Measurements from ENCODE around the gene ATXN1. TPM values are rescaled to one million over a fixed set of nuclear protein-coding genes. Genes with fewer than 3 reads are reported as not detected.
"Not testable (repeated sequence)": the region's sequence is repeated elsewhere in the genome, so short reads cannot be mapped to it uniquely, and the experiment has no call there.

Gene ATXN1
- total RNA-seq, 4 donors from 2014 or later: 38.7 to 78.3 (median 62.6) TPM

DNA sequence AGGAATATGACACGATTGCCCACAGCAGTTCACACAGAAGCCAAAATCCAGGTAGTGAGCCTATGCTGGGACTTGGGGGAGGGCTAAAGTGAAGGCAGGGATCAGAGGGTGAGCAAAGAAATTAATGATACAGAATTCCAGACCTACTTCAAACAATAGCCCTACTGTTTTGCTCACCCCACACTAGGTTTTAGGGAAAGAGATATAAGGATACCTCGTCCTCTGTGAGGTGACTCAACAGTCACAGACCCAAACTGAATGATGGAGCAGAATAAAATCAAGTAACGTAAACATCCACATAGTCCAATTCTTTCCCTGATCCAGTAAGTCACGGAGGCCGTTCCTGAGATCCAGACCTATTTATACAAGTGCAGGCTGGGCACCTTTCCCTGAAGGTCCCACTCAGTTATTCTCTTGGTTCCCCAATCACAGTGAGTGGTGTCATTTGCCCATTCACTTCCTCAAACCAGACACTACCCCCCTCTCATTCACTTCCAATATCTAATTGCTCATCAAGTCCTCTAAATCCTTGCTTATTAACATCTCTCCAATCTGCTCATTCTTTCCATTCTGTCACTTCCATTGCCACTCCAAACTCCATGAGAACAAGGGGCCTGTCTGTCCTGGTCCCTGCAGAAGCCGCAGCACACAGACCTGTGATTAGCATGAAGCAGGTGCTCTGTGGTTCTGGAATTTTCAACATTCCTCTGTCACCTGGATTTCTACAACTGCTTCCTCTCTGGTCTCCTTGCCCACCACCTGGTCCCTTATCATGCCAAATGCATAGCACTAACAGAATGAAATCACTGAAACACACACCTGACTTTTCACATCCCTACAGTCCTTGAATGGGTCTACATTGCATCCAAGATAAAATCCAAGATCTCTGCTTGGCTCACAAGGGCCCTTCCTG is 55.9 kb downstream of the ATXN1 start:
- Histone ChIP-seq H3K36me3 (no peaks in the 10 kb centered on the region), H3K9me3 (no peaks in the 10 kb centered on the region), H3K27me3 (no peaks in the 10 kb centered on the region), H3K4me1 (peaks cover 0 to 48% (median 5%) of the 10 kb centered on the region in 3 donors), H3K27ac (peak overlapping the region in 1 of 4 donors; percentile 46), H3K4me3 (no peak overlapping the region)
- WGBS, 2 donors (ENCODE audit: low coverage in 1 of 2): 80 to 83% methylated on average over 2 to 4 of the region's 6 CpGs
- ATAC-seq: no peak
- no peak for TF ChIP-seq POLR2AphosphoS5 (IDR thresholded peaks at IDR 0.05)
- no peak for TF ChIP-seq EP300 (IDR thresholded peaks at IDR 0.05)
- TF ChIP-seq CTCF (IDR thresholded peaks at IDR 0.05): no peak
- no peak for TF ChIP-seq POLR2A (IDR thresholded peaks at IDR 0.05)

DNA sequence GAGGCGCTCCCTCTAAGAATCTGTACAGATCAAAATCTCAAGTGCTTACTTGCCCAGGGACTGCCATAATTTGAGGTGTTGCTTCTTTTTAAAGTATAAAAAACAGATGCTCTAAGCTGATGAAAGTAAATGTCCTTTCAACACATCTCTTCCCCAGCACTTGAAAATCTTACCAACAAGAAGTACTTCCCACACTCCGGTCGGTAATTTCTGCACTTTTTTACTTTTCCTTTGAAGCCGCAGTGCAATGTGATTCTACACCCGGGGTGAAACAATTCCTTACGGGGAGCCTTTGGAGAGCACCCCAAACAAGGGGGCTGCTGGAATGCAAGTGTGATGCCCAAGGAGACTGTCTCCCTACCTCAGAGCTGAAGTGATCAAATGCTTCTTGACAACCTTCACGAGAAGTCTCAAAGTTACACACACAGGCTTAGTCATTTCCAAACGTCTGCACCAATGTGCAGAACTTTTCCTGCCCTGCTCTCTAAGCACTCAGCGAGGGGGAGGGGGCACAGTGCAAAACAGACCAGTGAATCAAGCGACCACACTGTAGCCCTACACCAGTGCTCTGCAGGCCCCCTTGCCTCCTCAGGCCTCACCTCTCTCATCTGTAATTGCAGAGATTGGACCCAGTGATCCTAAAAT is 56.7 kb downstream of the ATXN1 start:
- Histone ChIP-seq H3K4me3 (peak overlapping the region; percentile 18 to 27), H3K27ac (peak overlapping the region in 1 of 4 donors; percentile 46)
- TF ChIP-seq POLR2A (IDR thresholded peaks at IDR 0.05) (no peak), EP300 (IDR thresholded peaks at IDR 0.05) (no peak), CTCF (IDR thresholded peaks at IDR 0.05) (no peak), POLR2AphosphoS5 (IDR thresholded peaks at IDR 0.05) (no peak)

GRCh38 chr6:16702627-16703378 is 58.5 kb downstream of the ATXN1 start:
- H3K36me3 ChIP-seq, H3K4me3 ChIP-seq, H3K9me3 ChIP-seq, H3K27ac ChIP-seq, ATAC-seq, H3K27me3 ChIP-seq: not testable (repeated sequence)
- WGBS, 2 donors (ENCODE audit: low coverage in 1 of 2): 42 to 95% methylated on average over 1 to 3 of the region's 6 CpGs
- H3K4me1 ChIP-seq: peaks cover 14 to 73% (median 15%) of the 10 kb centered on the region in 3 donors

More for the DNA sequence above, 56.7 kb downstream of the ATXN1 start:
- no peak for ATAC-seq
- Histone ChIP-seq H3K9me3 (no peaks in the 10 kb centered on the region), H3K4me1 (peaks cover 5 to 56% (median 5%) of the 10 kb centered on the region in 3 donors), H3K27me3 (no peaks in the 10 kb centered on the region), H3K36me3 (no peaks in the 10 kb centered on the region)
- 34 to 68% methylated on average over 5 to 9 of the region's 10 CpGs for WGBS, 2 donors (ENCODE audit: low coverage in 1 of 2)

- Histone ChIP-seq H3K36me3 (no peaks in the 10 kb centered on the region), H3K4me1 (peaks cover 17 to 75% (median 20%) of the 10 kb centered on the region in 3 donors), H3K27me3 (no peaks in the 10 kb centered on the region), H3K27ac (peak overlapping the region in 3 of 4 donors; percentile 75 to 79 (median 78)), H3K9me3 (no peaks in the 10 kb centered on the region), H3K4me3 (peak overlapping the region; percentile 42 to 55)
- TF ChIP-seq EP300 (IDR thresholded peaks at IDR 0.05) (no peak), CTCF (IDR thresholded peaks at IDR 0.05) (no peak), POLR2AphosphoS5 (IDR thresholded peaks at IDR 0.05) (no peak), POLR2A (IDR thresholded peaks at IDR 0.05) (no peak)
- ATAC-seq: no peak
- 21 to 38% methylated on average over 5 of the region's 5 CpGs for WGBS, 2 donors (ENCODE audit: low coverage in 1 of 2)
Measured at GRCh38 chr6:16700916-16701234, 60.4 kb downstream of the ATXN1 start.

All from gastroesophageal sphincter (tissue), 4 donors.